Osteoblast (primary cell): Measurements from ENCODE around the gene FRMD6. TPM values are rescaled to one million over a fixed set of nuclear protein-coding genes. Genes with fewer than 3 reads are reported as not detected.

Experiments used
- DNase-seq: peaks from one replicate; pipeline ENCODE4 v3.0.0; 2011; ENCODE audit warnings: low spot score, mixed read lengths; ENCODE audit not compliant: insufficient read length; ENCODE audit errors: missing footprints
- H2AFZ ChIP-seq: 2 replicates; pipeline ENCODE4 v1.6.0; 2011; ENCODE audit warnings: mild to moderate bottlenecking, low read length
- H3K27ac ChIP-seq: 2 replicates; pipeline ENCODE4 v1.5.1; 2011; ENCODE audit warnings: mild to moderate bottlenecking, low read depth, low read length, moderate library complexity
- H3K27me3 ChIP-seq: 2 replicates; pipeline ENCODE4 v1.6.0; 2012; ENCODE audit warnings: mild to moderate bottlenecking, control low read depth, inconsistent platforms, low read length, moderate library complexity; ENCODE audit not compliant: insufficient read depth
- H3K36me3 ChIP-seq: 2 replicates; pipeline ENCODE4 v1.5.1; 2011; ENCODE audit warnings: mild to moderate bottlenecking, low read length, control low read depth, moderate library complexity; ENCODE audit not compliant: insufficient read depth
- H3K4me1 ChIP-seq: 2 replicates; pipeline ENCODE4 v1.5.1; 2011; ENCODE audit warnings: mild to moderate bottlenecking, low read length, control low read depth, moderate library complexity; ENCODE audit not compliant: insufficient read depth
- H3K4me2 ChIP-seq: 2 replicates; pipeline ENCODE4 v1.6.0; 2011; ENCODE audit warnings: mild to moderate bottlenecking, low read length; ENCODE audit not compliant: insufficient read depth
- H3K4me3 ChIP-seq: fragments of 200-600 bp; sonication (generic); 3 replicates; pipeline ENCODE4 v1.5.1; 2012; ENCODE audit warnings: mild to moderate bottlenecking, low read length, inconsistent platforms; ENCODE audit not compliant: insufficient read depth
- H3K79me2 ChIP-seq: 2 replicates; pipeline ENCODE4 v1.6.0; 2012; ENCODE audit warnings: mild to moderate bottlenecking, low read length, control low read depth, inconsistent platforms; ENCODE audit not compliant: insufficient read depth
- H3K9me3 ChIP-seq: 2 replicates; pipeline ENCODE4 v1.5.1; 2011; ENCODE audit warnings: low read depth, low read length, control low read depth
- H4K20me1 ChIP-seq: 2 replicates; pipeline ENCODE4 v1.6.0; 2012; ENCODE audit warnings: mild to moderate bottlenecking, low read length, control low read depth; ENCODE audit not compliant: insufficient read depth
- CTCF ChIP-seq: IDR thresholded peaks from 2 replicates; pipeline ENCODE4 v1.5.1; 2011; ENCODE audit warnings: mild to moderate bottlenecking, low read depth, low read length, moderate library complexity; ENCODE audit errors: extremely low read depth
- total RNA-seq: library from RNA; depleted of rRNA; stranded (reverse); fragments of >200 nt; gene quantifications from 2 replicates; pipeline ENCODE4 v1.2.3, GENCODE V29; 2012

Gene FRMD6
- total RNA-seq, 1 donor = 584 TPM

- Histone ChIP-seq H3K9me3 (no peaks in the 10 kb centered on the region), H2AFZ (no peak overlapping the region), H3K79me2 (peaks cover 71% of the 10 kb centered on the region), H4K20me1 (peaks cover 25% of the 10 kb centered on the region), H3K27me3 (no peaks in the 10 kb centered on the region), H3K4me3 (no peak overlapping the region), H3K27ac (no peak overlapping the region), H3K4me2 (no peak overlapping the region), H3K36me3 (peaks cover 90% of the 10 kb centered on the region), H3K4me1 (peaks cover 7% of the 10 kb centered on the region)
- TF ChIP-seq CTCF = no peak
- no peak for DNase-seq
Measured at GRCh38 chr14:51701951-51702350, 50.2 kb downstream of the FRMD6 start.

GRCh38 chr14:51703787-51704186 lies 52.1 kb downstream of the FRMD6 start:
- no peak overlapping the region for H2AFZ ChIP-seq
- no peak overlapping the region for H3K4me2 ChIP-seq
- peaks cover 10% of the 10 kb centered on the region for H3K4me1 ChIP-seq
- no peak overlapping the region for H3K4me3 ChIP-seq
- H3K9me3 ChIP-seq = no peaks in the 10 kb centered on the region
- DNase-seq = no peak
- peak overlapping the region; percentile 41 for H3K27ac ChIP-seq
- peaks cover 16% of the 10 kb centered on the region for H4K20me1 ChIP-seq
- peaks cover 94% of the 10 kb centered on the region for H3K36me3 ChIP-seq
- no peak for TF ChIP-seq CTCF
- peaks cover 67% of the 10 kb centered on the region for H3K79me2 ChIP-seq
- H3K27me3 ChIP-seq = no peaks in the 10 kb centered on the region

- no peak overlapping the region for H3K4me2 ChIP-seq
- H2AFZ ChIP-seq = no peak overlapping the region
- peaks cover 19% of the 10 kb centered on the region for H4K20me1 ChIP-seq
- H3K27ac ChIP-seq = peak overlapping the region; percentile 10
- H3K4me3 ChIP-seq = no peak overlapping the region
- peaks cover 95% of the 10 kb centered on the region for H3K36me3 ChIP-seq
- no peak for TF ChIP-seq CTCF
- no peaks in the 10 kb centered on the region for H3K9me3 ChIP-seq
- H3K27me3 ChIP-seq = no peaks in the 10 kb centered on the region
- peaks cover 66% of the 10 kb centered on the region for H3K79me2 ChIP-seq
- DNase-seq = no peak
- H3K4me1 ChIP-seq = peaks cover 12% of the 10 kb centered on the region
Measured at GRCh38 chr14:51704545-51704944, 52.8 kb downstream of the FRMD6 start.

GRCh38 chr14:51707327-51707726 lies 55.6 kb downstream of the FRMD6 start:
- H3K79me2 ChIP-seq = peaks cover 65% of the 10 kb centered on the region
- H3K27me3 ChIP-seq = no peaks in the 10 kb centered on the region
- DNase-seq = no peak

More at GRCh38 chr14:51707327-51707726, 55.6 kb downstream of the FRMD6 start:
- Histone ChIP-seq H3K36me3 (peaks cover 99% of the 10 kb centered on the region), H3K4me2 (no peak overlapping the region), H3K27ac (no peak overlapping the region), H2AFZ (no peak overlapping the region), H3K4me1 (peaks cover 10% of the 10 kb centered on the region), H3K9me3 (no peaks in the 10 kb centered on the region), H4K20me1 (peaks cover 28% of the 10 kb centered on the region), H3K4me3 (no peak overlapping the region)
- TF ChIP-seq CTCF = no peak
